ENCODE data around the gene SPOCK1.

Gene SPOCK1

DNA sequence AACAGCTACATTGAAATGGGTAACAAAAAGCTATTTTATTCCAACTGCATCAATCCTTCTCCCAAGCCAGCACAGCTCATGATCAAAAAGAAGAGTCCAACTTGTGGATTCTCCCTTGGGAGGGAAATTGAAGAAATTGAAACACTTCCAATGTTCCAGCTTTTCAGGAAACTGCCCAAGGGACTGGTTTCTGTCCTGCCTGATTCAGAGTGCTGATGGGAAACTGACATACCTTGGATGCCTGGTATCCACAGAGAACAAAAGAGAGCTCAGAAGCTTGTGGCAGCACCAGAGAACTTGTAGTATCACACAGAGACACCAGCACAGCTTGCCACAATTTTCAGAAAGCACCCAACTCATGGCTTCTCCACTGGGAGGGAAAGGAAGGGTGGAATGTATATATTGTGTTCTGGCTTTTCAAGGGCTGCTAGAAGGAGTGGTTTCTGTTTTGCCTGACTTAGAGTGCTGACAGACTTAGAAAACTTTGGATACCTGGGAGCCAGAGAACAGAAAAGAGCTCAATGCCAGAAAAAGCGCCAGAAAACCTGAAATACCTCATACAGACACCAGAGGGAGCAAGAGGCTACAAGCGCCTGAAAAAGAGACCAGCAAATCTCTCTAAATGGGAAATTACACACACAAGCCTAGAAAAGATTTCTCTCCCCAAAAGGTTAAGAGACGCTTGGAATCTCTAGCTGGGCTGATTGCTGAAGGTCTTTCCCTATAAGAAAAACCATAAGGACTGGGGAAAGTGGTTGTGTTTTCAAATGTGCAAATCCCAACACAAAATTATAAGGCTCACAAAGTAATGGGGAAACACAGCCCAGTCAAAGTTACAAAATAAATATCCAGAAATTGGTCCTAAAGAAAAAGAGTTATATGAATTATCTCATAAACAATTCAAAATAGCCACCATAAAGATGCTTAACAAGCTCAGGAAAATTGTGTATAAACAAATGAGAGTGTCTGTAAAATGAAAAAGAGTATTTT, 178.8 kb downstream of the SPOCK1 start:
- peak; percentile 63 for DNase-seq

DNA sequence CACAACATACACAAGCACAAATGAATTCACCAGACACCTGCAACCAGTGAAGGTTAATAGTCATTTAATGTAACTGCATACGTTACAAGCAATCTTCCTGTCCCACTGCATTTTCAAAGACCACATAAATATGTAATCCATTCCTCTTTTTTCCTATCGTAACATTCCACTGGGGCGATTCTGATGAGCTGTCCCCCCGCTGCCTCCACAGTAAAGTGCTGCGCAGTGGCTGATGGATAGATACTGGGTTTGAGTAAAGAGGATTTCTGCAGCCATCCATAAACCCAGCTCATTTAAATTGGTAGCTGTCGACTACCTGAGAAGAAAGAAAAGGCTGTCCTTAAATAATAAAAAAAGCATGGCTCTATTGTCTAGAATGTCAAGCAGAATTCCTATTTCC, 181.1 kb downstream of the SPOCK1 start:
- no peak for DNase-seq

DNA sequence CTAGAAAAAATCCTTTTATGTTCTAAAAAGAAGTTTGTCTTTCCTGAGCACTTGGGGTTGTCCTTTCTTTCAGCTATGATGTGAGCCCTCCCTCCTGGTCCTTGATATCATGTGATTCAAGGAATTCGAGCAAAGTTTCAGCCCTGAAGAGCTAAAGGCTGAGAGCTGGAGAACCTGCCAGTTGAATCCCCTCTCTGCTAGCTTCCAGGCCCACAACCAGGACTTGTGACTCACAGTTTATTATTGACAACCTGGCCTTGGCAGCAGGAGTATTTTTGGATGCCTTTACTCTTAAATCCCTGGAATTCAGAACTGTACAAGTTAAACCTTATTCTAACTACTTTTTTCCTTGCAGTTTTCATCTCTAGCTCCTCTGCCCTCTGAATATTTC, 182.8 kb downstream of the SPOCK1 start:
- DNase-seq, result no peak

DNA sequence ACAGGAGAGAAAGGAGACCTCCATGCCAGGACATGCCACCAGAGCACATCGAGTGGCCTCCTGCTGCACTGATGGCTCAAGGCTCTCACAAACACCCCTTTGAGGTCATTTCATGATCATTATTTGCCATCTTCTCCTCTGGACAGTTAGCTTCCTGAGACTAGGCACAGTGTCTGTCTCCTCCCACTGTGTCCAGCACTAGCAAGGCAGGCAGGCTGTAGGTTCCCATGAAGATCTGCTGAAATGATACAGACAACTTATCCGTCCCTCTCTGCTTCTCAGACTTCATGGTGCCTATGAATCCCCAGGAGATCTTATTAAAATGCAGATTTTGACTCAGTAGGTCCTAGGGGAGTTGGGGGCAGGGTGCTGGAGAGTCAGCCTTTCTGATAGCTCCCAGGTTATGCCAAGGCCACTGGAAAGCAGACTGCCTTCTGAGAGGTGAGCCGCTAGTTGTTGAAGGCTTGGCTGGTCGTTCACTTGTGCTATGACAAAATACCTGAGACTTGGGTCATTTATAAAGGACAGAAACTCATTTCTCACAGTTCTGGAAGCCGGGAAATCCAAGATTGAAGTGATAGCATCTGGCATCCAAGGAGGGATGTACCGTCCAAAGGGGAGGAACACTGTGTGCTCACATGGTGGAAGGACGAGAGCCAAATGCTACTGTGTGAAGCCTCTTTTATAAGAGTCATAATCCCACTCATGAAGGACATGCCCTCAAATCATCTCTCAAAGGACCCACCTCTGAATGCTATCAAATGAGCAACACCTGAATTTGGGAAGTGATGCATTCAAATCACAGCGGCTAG, 183.4 kb downstream of the SPOCK1 start:
- peak; percentile 23 for DNase-seq

DNA sequence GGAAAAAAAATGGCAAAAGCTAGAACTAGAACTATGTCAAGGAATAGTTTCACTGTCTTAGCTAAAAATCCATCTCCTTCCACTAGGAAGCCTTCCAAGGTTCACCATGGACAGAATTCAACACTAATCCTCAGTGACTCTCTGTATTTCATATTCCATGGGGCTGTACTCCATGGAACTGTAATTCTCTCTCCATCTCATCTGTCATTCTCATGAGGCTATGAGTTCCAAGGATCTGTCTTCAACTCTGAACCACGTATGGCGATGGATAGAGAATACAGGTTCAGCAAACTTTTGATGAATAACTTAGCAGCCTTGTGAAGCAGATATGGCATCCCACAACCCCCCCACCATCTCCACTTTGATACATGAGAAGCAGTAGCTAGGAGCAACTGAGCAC, 184.0 kb downstream of the SPOCK1 start:
- no peak for DNase-seq

DNA sequence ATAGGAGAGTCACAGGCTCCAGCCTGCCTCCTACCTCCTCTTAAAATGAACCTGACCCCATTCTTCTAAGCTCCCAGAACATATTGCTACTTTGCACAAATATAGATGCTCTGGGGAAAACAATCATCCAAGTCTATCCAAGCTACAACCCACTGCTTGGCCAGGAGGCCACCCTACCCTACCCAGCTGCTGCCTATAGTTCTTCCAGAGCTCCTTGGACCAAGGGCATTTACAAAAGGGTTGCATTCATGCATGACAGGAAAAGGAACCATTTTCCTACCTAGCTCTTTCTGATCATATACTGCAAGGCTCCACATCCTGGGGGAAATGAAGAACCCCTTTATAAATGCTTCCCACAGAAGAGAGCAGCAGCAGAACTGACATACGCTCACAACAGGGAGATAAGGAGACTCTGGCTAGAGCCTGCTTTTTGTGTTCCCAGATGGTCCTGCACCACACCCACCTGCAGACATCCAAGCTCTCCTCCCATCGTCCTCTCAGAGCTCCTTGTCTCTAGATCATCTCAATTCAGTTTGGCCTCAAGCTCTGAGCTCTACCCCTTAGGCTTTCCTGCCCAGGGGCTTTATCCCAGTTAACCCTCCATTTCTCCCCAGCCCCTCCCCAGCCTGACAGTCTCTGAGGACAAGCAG, 185.5 kb downstream of the SPOCK1 start:
- no peak for DNase-seq

DNA sequence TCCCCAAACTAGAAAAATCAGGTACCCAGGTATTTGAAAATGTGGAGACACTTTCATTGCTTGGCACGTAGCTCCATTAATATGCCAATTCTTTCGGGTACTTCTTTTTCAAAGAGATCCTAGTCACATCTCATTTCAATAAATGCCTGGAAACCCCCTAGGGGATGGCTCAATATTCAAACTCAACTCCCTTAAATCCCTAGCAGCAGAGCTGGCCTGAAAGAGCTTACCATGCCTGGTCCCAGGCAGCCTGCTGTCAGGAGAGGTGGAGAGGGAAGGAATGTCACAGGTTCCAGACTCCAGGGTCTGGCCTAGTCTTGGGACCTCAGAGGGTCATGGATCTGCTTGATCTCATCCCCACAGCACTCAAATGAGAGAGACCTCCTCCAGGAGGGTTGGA, 187.1 kb downstream of the SPOCK1 start:
- DNase-seq, result peak; percentile 71

DNA sequence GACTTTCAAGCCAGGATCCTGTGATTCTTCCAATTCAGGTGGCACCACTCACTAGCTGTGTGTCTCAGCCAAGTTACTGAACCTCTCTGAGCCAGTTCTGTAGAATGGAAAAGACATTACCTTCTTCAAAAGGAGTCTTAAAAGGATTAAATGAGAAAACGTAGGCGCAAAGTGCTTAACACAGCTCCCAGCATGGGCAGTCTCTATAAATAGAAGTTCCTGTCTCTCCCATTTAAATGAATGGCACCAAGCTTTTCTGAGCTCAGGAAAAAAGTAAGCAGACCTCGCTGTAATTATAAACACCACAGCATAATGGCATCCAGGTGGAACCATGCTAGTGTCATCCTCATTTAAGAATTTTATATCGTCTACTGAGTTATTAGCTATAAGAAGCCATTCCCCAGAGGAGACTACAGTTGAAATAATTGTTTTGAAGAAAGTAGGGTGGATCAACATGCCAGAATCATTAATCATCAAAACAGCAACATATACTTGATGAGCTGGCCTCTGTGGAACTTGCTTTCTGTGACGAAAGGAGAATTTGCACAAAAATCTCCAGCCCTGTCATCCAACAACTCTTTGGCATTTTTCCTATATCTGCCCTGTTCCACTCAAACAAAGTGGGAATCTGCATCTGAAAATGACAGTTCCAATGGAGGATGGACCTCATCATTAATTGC, 188.9 kb downstream of the SPOCK1 start:
- peak; percentile 47 for DNase-seq

DNA sequence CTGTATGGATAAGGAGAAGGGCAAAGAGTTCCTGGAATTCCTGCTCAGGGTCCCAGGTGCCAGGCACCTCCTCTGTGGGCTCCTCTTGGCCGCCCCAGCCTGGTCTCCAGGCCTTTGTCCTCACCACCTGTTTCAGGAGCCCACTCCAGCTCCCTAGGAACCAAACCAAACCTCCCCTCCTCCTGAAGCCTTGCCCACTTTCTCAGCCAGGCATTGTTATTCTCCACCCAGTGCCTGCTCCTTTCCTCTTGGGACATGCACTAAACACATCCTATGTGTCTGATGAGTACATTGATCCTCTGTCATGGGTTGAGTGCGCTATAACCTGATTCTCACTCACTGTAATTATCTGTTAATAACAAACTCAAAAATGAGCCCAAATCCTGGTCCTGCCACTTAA, 189.8 kb downstream of the SPOCK1 start:
- DNase-seq, result no peak

DNA sequence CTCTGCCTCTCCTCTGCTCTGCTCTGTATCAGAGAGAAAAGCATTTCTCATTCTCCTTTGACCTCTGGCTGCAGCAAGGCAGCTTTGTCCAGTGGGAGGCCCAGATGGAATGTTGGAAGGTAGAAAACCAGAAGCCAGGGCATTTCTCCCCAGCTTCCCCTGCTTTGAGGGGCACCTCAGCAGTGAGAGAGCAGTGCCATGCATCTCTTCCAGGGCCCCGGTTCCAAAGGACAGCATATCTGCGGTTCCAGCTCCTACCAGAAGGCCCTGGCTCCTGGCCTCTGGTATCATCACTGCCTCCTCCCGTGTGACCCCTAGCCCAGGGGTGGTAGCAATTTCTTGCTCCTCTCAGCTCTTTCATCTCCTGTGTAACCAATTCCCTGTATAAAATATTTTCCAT, 190.8 kb downstream of the SPOCK1 start:
- DNase-seq, result no peak

DNA sequence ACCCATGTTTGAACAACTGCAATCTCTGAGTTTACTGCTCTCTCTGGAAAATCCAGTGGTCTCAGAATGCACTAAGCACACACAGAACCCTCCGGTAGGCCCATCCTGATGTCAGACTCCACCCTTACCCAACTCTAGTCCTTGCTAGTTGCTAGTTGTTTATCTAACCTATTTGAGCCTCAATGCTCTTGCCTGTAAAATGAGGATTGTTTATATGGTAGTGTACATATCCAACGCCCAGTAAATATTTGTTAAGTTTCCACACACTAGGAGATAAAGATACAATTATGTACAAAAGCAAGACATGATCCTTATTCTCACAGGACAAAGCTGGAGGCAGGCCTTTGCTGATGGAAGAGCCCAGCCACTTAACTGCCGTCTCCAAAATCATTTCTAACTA, 192.2 kb downstream of the SPOCK1 start:
- DNase-seq, result no peak

DNA sequence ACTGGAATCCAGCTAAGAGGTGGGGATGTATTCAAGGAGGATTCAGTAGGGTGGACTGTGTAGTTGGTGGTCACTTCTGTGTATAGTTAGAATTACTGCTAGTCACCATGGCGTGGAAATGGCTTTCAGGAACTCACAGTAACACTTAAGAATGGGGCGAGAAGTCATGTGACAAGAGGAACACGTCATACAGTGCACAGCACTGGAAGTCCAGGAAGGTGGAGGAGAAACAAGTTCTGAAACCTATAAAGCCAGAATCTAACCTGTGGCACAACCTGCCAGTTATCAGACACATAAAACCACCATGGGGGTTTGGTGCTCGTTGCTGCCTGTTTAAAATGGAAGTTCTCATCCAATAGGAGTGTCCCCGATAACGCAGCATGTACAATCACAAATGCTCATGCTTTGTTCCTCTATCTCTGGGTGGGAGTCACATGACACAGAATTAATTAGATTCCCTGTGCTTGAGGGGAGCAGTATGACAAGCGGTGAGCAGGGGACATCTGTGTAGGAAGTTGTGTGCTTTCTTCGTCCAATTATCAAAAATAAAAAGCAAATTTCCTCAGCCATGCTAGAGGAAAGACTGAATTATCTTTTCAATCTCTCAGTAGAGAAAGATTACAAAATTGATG, 193.0 kb downstream of the SPOCK1 start:
- DNase-seq, result peak; percentile 35

DNA sequence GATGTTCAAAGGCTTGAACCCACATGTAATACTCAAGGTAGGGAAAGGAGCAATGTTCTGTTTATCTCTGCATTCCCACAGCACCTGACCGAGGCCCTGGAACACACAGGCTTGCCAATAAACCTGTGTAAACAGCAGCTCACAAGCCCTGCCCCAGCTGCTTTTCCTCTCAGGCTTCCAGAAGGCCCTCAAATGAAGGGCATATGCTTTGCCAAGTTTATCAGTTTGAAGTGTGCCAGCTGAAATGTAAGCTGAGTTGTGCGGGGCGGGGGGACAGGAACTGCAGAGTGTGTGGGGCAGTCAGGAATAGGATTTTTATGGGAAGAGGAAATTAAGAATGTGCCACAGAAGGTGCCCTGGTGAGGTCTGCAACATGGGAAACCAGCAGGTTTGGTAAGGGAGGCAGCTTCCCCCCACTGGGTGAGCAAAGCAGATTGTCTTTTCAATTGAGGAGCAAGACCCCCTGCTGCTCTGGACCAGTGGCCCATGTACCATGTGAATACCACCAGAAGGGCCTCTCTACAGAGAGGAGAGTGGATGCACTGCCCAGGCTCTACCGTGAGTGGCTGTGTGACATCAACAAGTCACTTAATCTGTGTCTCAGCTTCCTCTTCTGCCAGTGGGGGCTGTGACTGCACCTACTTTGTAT, 194.8 kb downstream of the SPOCK1 start:
- DNase-seq, result no peak

DNA sequence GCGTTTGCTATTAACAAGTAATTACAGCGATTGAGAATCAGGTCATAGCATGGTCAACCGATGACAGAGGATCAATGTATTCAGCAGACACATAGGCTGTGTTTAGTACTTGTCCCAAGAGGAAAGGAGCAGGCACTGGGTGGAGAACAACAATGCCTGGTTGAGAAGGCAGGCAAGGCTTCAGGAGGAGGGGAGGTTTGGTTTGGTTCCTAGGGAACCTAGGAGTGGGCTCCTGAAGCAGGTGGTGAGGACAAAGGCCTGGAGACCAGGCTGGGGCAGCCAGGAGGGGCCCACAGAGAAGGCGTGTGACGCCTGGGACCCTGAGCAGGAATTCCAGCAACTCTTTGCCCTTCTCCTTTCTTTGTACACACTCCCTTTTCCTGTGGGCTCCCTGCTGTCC, 195.6 kb downstream of the SPOCK1 start:
- DNase-seq, result no peak

DNA sequence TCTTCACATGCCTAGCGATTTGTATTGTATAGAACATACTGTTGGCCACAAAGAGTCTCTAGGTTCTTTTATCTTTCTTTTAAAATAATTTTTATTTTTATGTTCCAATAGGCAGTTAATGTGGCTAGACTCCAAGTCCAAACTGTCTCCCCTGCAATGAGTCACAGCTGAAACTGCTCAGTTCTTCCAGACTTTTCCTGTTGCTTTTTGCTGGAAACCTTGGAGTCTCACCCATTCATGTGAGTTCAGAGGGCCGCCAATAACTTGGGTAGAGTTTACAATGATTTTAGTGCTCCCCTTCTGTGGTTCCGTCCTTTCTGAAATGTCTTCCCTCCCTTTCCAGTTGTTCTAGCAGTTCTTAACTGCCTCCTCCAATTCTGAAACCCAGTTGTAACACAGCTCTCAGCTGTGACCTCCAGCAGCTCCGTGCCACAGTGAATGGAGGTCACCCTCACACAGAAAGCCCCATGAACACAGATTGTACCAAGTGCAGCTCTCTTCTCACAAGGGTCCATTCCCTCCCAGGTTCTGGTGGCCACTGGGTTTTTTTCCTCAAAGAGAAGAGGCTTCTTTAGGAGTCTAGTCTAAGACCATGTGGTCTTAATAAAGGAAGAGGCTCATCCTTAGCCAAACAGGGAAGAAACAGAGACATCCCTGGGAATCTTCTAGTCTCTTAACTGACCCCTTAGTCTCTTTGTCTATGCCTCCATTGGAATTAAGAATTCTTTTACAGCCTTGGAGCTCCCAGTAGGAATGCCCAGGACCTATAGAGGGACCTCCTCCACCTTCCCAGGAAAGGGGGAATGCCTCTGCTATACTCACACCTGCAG, 198.5 kb downstream of the SPOCK1 start:
- no peak for DNase-seq

DNA sequence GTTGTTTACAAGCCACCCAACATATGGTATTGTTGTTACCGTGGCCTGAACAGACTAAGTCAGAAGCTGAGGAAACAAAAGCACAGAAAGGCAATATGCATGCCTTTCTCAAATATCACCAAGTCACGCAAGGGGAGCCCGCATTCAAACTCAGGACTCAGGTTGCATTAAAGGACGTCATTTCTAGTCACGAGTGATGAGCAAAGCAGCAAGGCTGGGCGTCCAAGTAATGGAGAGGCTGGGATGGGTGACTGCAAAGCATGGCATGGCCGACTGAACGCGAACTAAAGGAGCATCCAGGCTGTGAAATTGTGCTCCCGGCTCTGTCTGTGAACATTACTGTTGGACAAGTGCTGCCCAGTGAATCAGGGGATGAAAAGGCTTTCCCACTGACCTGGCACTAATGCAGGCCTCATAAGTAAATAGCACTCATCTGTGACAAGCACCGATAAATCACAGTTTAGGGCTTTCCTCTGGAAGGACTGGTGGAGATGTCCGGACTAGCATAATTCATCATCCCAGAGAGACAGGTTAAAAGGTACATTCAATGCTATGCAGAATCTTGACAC, 202.8 kb downstream of the SPOCK1 start:
- DNase-seq, result peak; percentile 74

DNA sequence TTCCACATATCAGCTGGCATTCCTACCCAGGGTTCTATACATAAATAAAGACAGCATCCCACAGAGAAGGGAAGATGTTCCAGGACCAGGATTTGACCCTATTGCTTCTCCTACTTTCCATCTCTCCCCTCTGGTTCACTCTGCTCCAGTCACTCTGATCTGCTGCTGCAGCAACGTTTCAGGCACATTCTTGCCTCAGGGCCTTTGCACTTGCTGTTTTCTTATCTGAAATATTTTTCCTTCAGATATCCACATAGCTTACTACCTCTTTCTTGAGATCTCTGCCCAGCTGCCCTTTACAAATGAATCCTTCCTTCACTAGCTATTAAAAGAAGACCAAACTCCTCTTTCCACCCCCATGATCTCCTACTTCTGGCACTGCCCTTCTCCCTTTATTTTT, 204.5 kb downstream of the SPOCK1 start:
- no peak for DNase-seq

DNA sequence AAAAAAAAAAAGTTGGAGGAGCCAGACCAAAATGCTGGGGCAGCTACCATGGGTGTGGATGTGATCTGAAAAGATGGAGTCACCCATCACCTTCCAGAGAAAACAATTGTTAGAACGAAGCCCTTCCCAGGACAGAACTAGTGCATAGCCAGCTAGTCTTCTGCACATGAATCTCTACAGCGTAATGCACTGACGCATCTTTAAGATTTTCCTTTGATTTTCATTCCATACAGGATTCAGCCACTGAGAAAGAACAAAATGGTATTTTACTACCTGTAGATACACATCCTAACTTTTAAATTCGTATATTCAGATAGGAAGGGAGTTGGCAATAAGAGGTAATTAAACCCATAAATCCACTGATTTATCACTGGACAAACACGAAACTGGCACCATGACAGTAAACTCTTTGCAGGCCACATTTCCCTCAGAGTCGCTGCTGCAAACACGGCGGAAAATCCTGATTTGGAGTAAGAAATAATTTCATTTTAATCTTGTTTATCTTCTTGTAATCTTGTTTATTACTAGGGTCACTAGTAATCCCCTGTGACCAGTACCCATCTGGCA, 206.6 kb downstream of the SPOCK1 start:
- DNase-seq, result peak; percentile 83

DNA sequence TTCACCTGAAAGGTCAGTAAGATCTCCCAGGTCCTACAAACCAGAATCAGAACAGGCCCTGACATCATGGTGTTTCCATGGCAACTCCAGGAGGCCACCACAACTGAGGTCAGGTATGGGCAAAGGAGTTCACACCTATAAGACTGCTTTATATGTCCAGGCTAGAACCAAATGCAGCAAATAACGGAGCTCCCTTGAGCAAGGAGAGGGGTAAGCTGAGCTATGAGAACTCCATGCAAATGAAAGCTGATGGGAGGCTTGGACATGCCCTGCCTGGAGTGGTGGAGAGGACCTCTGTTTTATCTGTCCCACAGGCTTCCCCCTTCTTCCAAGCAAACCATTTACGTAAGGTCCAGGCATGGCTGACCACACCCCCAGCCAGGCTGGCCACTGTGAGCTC, 207.7 kb downstream of the SPOCK1 start:
- DNase-seq, result no peak

DNA sequence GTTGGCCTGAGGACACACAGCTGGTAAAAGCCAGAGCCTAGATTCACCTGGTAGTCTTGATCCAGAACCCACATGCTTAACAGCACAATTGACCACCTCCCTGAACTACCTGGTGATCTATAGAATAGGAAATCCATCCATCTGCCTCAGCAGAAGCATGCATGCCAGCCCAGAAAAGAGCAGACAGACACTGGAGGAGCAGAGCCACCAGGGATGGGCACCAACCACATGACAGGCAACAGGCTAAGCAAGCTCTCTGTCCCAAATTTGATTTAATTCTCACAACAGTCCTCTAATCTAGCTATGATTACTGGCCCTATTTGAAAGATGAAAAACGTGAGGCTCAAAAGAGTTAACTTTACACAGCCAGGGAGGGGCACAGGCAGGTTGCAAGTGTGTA, 208.1 kb downstream of the SPOCK1 start:
- DNase-seq, result no peak
